Omental fat pad (tissue), 4 donors: ENCODE data around the gene GPR75. TPM values are rescaled to one million over a fixed set of nuclear protein-coding genes. Genes with fewer than 3 reads are reported as not detected.
"Not testable (repeated sequence)": the region's sequence is repeated elsewhere in the genome, so short reads cannot be mapped to it uniquely, and the experiment has no call there.

ENCODE experiments used
- ATAC-seq: fragments of 150-250 bp; one replicate; pipeline ENCODE4 v1.9.1; 2016; ENCODE audit warnings: mild to moderate bottlenecking, moderate library complexity; ENCODE audit not compliant: low FRiP score
- DNase-seq: peaks from one replicate; pipeline ENCODE4 v3.0.0-alpha.2; 2019; ENCODE audit warnings: low spot score
- total RNA-seq, 4 donors: library from RNA; depleted of rRNA; stranded (reverse); fragments of >200 nt; gene quantifications; one replicate each; pipeline ENCODE4 v1.1.0, GENCODE V29; 2016
- TF ChIP-seq, protein P1 (sequence below), 3 donors: fragments of 450-650 bp; IDR thresholded peaks; one replicate each; pipeline ENCODE4 v1.5.1; 2016 to 2017; ENCODE audit warnings: antibody characterized with exemption in 3 of 3, mild to moderate bottlenecking in 3 of 3, moderate library complexity in 2 of 3

Gene GPR75
- total RNA-seq, 4 donors from 2014 or later: 2.0 to 12.1 (median 7.6) TPM

DNA sequence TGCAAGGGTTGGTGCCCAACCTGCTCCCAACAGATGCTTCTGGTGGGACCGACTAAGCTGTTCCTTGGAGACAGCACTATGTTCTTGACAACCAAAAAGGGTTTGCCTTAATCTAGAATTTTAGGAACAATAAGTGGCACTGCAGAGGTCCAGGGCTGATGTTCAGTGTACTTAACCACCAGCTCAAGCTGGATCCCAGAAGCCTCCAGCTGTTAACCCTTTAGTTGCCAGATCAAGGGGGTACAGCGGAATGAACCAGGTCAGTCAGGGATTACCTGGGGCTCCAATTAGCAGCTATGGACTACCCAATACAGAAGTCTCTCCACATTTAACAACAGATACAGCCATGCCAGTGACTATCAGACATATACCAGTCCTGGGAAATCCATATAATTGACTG, 3.5 kb downstream of the GPR75 start:
- DNase-seq (no peak), ATAC-seq (no peak)
- TF ChIP-seq, protein P1, sequence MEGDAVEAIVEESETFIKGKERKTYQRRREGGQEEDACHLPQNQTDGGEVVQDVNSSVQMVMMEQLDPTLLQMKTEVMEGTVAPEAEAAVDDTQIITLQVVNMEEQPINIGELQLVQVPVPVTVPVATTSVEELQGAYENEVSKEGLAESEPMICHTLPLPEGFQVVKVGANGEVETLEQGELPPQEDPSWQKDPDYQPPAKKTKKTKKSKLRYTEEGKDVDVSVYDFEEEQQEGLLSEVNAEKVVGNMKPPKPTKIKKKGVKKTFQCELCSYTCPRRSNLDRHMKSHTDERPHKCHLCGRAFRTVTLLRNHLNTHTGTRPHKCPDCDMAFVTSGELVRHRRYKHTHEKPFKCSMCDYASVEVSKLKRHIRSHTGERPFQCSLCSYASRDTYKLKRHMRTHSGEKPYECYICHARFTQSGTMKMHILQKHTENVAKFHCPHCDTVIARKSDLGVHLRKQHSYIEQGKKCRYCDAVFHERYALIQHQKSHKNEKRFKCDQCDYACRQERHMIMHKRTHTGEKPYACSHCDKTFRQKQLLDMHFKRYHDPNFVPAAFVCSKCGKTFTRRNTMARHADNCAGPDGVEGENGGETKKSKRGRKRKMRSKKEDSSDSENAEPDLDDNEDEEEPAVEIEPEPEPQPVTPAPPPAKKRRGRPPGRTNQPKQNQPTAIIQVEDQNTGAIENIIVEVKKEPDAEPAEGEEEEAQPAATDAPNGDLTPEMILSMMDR (IDR thresholded peaks at IDR 0.05): no peak

DNA sequence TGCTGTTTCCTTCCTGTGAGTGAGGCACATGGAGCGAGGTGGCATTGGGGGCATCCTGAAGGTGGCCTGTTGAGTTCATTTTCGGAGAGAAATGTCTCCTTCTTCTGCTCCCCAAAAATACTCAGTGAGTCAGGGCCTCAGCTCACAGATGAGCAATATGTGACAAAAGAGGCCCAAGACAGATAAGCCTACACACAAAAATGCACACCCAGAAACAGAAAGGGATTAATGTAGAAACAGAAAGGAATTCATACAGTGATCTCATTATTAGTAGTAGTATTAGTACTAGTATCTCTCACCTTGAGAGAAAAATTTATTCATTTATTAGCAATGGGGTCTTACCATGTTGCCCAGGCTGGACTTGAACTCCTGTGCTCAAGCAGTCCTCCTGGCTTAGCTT, 5.1 kb downstream of the GPR75 start:
- TF ChIP-seq, protein P1 (IDR thresholded peaks at IDR 0.05): no peak
- ATAC-seq: no peak
- DNase-seq: no peak

DNA sequence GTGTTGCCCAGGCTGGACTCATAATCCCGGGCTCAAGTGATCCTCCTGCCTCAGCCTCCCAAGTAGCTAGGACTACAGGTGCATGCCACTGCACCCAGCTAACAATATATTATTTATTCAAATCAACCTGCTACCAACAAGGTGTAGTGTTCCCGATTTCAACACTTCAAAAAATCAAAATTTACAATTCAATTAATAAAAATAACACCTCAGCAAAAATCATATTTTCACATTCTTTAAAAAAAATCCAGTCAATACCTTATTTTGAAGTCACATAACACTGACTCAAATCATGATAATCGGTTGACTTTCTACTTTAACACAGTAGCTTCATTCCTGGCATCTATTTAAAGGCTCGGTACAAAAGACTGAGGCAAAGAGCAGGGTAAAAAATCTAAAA, 7.2 kb downstream of the GPR75 start:
- TF ChIP-seq, protein P1 (IDR thresholded peaks at IDR 0.05): no peak
- no peak for ATAC-seq
- no peak for DNase-seq

DNA sequence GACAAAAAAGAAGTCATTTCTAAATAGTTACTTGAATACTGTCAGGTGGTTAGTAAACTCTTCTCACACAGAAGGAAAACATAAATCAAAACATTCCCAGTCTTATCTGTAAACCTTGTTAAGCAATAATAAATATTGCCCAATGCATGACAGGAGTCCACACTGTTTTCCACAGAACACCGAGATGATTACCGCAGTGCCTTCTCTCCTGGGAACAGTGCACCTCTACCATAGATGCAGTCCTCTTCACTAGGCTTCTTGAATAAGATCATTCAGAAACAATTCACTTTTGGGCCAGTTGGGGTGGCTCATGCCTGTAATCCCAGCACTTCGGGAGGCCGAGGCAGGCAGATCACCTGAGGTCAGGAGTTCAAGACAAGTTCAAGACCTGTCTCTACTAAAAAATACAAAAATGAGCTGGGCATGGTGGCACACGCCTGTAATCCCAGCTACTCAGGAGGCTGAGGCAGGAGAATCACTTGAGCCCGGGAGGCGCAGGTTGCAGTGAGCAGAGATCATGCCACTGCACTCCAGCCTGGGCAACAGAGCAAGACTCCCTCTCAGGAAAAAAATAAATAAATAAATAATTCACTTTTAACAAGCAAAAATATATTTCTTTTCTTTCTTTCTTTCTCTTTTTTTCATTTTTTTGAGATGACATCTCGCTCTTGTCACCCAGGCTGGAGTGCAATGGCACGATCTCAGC, 8.6 kb downstream of the GPR75 start:
- peak; percentile 83 for ATAC-seq
- not testable (repeated sequence) for DNase-seq

DNA sequence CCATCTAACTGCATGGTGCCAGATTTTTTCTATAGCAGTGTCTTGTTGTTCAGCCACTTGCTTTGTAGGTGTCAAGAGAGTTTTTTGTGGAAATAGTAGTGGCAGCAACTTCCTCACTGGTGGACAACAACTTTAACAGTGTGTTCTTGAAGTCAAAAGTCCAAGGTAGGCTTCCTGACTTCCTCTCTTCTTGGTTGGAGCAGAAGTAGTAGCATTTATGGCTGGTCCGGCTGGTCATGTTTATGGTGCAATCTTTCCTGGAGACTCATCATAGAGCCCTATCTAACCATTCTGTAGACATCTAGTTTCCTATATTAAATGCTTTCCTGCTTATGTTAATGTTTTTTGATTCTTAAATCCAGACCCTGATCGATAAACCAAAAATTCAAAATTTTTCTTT, 11.7 kb downstream of the GPR75 start:
- TF ChIP-seq, protein P1 (IDR thresholded peaks at IDR 0.05): no peak
- no peak for ATAC-seq
- DNase-seq: no peak

DNA sequence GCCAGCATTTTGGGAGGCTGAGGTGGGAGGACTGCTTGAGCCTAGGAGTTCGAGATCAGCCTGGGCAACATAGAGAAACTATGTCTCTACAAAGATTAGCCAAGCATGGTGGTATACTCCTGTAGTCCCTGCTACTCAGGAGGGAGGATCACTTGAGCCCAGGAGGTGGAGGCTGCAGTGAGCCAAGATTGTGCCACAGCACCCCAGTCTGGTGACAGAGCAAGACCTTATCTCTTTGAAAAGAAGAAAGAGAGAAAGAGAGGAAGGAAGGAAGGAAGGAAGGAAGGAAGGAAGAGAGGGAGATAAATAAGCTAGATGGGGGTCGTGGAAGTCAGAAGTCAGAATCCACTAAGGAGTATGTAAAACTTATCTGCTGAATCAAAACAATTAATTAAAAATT, 16.2 kb downstream of the GPR75 start:
- ATAC-seq (no peak), DNase-seq (no peak)
- TF ChIP-seq, protein P1 (IDR thresholded peaks at IDR 0.05): no peak

DNA sequence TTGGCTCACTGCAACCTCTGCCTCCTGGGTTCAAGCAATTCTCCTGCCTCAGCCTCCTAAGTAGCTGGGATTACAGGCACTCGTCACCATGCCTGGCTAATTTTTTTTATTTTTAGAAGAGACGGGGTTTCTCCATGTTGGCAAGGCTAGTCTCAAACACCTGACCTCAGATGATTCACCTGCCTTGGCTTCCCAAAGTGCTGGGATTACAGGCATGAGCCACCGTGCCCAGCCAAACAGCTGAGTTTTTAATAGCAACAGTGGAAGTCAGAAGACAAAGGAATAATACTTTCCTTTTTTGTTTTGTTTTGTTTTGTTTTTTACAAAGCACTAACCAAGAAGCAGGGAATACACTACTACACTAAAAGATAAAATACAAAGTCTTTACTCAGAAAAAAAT, 16.9 kb downstream of the GPR75 start:
- ATAC-seq (no peak), DNase-seq (no peak)
- TF ChIP-seq, protein P1 (IDR thresholded peaks at IDR 0.05): no peak

DNA sequence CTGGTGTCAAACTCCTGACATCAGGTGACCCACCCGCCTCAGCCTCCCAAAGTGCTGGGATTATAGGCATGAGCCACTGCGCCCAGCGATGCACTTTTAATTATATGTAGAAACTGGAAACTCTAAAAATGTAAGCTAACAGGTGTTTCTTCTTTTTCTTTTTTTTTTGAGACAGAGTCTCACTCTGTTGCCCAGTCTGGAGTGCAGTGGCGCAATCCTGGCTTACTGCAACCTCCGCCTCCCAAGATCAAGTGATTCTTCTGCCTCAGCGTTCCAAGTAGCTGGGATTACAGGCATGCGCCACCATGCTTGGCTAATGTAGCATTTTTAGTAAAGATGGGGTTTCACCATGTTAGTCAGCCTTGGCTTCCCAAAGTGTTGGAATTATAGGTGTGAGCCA, 18.1 kb downstream of the GPR75 start:
- not testable (repeated sequence) for ATAC-seq, DNase-seq
